Cerebellar nuclear complex (tissue), 1 donor: ENCODE data around the gene CTSZ.
"Not testable (repeated sequence)": the region's sequence is repeated elsewhere in the genome, so short reads cannot be mapped to it uniquely, and the experiment has no call there.

Source experiments
- DNase-seq, 2 experiments: peaks; one replicate each; lab custom pipeline; 2025; lab: John Stamatoyannopoulos, UW

Gene CTSZ

GRCh38 chr20:59013031-59013951 is 6.2 kb upstream of the CTSZ start:
- no peak for DNase-seq

DNA sequence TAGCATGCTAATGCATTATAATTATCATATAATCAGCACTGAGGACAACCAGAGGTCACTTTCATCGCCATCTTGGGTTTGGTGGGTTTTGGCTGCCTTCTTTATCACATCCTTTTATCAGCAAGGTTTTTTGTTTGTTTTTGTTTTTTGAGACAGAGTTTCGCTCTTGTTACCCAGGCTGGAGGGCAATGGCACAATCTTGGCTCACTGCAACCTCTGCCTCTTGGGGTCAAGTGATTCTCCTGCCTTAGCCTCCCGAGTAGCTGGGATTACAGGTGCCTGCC is 4.8 kb upstream of the CTSZ start:
- not testable (repeated sequence) for DNase-seq

DNA sequence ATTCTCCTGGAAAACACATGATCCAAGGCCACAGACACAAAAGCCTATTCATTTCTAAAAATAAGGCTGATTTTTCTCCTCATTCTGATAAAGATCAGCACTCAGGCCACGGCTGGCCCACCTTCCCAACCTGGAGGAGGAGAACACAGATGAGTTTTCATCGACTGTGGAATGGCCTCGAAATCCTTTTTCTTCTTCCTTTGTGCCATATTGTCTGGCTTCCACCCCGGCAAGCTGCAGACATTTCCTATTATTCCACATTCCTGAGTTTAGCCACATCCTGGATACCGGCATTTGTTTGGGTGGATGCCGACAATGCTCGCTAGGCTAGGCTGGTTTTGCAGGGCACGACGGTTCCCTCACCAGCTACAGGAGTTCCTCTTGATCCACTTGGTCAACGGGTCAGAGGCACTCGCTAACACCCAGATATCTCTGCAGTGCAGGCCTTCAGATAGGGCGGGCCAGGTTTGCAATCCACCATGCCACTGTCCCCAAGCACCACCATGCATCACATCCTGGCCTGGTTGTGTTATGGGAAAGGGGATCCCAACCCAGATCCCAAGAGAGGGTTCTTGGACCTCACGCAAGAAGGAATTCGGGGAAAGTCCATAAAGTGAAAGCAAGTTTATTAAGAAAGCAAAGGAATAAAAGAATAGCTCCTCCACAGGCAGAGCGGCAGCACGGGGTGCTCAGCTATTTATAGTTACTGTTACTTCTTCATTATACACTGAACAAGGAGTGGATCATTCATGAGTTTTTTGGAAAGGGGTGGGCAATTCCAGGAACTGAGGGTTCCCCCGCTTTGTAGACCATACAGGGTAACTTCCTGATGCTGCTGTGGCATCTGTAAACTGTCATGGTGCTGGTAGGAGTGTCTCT is 4.2 kb upstream of the CTSZ start:
- no peak for DNase-seq

GRCh38 chr20:59010321-59010994 is 3.4 kb upstream of the CTSZ start:
- no peak for DNase-seq

- no peak for DNase-seq
Observed at GRCh38 chr20:59008715-59009336, 1.8 kb upstream of the CTSZ start.

DNA sequence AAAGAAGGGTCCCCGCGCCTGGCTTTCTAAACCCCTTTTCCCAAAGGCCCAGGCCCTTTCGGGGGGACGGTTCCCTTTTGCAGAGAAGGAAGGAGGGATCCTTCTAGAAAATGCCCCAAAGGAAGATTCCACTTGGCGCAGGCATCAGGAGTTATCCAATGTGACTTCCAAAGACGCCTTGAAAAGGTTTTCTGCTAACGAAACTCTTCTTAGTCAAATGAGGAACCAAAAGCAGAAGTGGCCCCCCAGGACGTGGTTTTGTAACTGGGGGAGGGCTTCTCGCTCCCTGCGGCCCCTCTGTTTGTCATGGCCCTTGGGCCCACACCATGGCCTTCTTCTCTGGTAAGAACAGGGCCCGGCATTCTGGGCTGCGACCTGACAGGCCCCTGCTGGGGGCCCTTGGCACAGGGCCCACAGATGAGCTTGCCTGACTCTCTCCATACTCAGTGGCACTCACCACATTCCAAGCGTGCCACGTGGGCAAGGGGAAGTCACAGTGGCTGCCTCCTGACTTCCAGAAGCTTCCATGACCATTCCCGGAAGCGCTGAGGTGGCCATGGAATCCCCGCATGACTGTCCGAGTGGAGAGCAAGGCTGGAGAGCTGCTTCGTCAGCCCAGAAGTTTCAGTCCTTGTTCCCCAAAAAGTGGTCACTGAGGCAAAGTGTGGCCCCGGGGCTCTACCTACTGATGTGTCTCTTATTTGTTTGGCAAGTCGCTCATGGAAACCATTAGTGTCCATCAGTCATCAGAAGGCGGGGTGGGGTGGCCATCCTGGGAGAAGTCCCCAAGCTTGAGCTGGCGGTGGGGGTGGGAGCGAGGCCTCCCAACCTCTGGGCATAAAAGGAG is 834 bp upstream of the CTSZ start:
- no peak for DNase-seq

- DNase-seq = no peak
Observed at GRCh38 chr20:59006167-59006863, 739 bp downstream of the CTSZ start.

DNA sequence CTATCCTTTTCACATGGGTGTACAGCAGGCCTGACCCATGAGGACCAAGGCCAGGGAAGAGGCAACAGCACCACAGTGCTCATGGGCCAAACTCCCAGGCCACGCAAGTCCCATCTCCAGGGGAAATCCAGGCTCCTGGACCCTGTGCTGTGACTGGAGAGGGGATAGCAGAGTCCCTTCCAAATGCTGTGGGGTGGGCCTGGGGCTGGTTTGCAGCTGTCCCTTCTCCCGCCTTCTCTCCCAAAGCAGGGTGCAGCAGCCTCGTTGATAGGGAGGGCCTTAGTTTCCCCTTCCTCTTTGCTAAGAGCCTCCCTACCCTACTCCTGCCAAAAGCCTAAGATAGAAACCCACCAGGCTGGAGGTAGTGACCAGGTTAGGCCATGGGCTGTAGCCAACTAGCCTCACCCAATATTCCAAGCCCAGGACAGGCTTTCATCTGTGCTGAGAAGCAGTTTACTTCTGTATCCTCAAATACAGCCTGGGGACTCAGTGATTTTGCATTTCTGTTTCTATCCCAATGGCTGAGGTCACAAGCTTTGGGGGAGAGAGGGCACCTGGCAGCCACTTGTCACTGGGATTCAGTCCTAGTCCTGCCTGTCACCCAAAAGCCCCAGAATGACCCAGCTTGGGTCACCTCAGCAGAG is 1.4 kb downstream of the CTSZ start:
- no peak for DNase-seq

- DNase-seq = no peak
Observed at GRCh38 chr20:59004763-59005522, 2.1 kb downstream of the CTSZ start.

DNA sequence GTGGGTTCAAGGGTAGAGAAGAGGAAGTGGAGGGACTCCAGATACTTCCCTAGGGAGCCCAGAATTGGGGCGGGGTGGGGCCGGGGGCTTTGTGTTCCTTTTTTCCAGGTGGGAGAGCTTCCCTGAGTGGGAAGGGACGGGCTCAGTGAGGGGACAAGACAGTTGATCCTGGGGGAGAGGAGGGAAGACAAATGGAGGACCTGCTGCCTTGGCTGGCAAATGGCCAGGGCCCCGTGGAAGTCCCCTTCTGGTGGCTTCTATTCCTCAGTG is 2.6 kb downstream of the CTSZ start:
- no peak for DNase-seq

- DNase-seq = no peak
Observed at GRCh38 chr20:59003836-59004492, 3.1 kb downstream of the CTSZ start.

DNA sequence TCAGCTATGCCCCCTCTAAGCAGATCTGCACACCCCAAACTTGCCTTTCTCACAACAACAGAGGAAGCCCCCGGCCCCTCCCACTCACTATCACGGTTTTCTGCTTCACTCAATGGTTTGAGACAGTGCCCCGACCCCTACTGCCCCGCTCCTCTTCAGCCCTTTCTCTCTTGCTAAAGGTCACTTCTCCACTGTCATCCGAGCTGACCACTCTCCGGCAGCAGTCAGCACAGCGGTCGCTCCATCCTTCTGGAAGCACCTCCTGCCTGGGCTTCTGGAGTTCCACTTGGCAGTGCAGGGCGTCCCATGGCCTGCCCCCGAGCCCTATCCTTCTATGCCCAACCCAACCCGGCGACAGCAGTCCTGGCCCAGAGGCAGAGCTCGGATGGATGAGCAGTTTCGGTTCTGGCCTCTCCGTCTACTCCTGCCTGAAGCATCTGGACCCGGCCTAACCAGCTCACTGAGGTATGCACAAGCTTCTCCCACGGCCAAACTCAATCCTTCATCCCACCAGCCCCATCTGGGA is 4.1 kb downstream of the CTSZ start:
- no peak for DNase-seq

DNA sequence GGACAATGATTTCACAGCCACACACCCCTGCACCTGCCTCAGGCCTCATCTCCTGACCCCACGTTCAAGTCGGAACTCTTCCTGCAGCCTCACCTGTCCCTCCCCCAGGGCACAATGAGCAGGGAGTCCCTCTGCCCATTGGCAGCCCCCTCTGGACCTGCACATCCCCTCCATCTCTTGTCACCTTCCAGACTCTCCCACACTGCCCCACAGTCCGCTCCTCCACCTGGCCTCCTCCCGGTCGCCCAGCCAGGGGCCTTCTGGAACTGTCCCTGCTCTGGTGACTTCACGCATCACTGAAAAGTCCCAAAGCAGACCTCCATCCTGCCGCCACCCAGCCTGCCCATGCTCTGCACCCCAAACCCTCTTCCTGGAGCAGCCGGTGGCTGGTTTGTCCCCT is 4.7 kb downstream of the CTSZ start:
- no peak for DNase-seq

GRCh38 chr20:59001449-59002171 is 5.4 kb downstream of the CTSZ start:
- no peak for DNase-seq

- DNase-seq = no peak
Observed at GRCh38 chr20:59001068-59001448, 6.0 kb downstream of the CTSZ start.

DNA sequence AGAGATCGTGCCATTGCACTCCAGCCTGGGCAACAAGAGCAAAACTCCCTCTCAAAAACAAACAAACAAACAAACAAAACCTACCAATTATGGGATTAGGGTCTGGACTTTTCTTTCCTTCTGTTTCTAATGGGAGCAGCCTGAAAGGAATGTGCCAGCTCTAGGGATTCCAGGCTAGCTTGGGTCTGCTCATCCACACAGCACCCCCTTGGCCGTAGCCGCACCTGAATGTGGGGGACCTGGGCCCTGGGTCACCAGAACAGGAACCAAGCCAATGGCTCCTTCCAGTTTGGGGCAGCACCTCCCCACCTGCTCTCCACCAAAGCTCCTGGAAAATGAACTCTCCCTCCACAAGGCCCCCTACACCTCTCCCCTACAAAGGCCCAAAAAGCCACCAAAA is 6.7 kb downstream of the CTSZ start:
- DNase-seq = no peak

DNA sequence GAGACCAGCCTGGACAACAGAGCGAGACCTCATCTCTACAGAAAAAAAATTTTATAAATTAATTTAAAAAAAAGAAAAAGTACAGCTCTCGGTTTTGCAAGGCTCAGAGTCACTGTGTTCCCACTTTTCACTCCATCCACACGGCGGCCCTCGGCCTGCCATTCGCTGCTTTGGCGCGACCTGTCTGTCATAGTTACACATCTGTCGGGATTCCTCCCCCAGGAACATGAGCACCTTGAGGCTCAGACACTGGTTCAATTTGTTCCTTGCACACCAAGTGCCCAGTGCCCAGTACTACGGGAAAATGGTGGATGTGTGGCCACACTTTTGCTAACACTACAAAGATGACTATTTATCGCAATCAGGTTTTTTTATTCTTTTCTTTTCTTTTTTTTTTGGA is 8.4 kb downstream of the CTSZ start:
- DNase-seq = no peak

GRCh38 chr20:58997141-58997770 is 9.8 kb downstream of the CTSZ start:
- DNase-seq = no peak
